ENCODE measurements around the gene CACNA1D.

DNA sequence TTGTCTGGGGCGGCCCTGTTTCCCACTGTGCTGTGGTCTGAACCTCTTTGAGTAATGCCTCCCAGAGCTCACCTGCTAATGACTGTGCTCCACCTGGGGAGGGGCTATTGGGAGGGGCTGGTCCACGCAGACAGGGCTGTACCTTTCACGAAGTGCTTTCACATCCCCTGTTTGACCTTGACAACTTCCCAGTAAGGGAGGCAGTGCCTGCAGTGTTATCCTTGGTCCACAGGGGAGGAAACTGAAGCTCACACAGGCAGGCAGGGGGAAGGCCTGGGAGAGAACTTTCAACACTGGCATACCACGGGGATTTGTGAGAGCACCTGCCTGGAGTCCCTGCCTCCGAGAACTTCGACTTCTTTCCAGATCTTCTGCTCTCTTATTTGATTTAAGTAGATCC lies 91.2 kb downstream of the CACNA1D start:
- TF ChIP-seq, protein P1, sequence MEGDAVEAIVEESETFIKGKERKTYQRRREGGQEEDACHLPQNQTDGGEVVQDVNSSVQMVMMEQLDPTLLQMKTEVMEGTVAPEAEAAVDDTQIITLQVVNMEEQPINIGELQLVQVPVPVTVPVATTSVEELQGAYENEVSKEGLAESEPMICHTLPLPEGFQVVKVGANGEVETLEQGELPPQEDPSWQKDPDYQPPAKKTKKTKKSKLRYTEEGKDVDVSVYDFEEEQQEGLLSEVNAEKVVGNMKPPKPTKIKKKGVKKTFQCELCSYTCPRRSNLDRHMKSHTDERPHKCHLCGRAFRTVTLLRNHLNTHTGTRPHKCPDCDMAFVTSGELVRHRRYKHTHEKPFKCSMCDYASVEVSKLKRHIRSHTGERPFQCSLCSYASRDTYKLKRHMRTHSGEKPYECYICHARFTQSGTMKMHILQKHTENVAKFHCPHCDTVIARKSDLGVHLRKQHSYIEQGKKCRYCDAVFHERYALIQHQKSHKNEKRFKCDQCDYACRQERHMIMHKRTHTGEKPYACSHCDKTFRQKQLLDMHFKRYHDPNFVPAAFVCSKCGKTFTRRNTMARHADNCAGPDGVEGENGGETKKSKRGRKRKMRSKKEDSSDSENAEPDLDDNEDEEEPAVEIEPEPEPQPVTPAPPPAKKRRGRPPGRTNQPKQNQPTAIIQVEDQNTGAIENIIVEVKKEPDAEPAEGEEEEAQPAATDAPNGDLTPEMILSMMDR (IDR thresholded peaks at IDR 0.05): no peak
- TF ChIP-seq EP300 (IDR thresholded peaks at IDR 0.05): no peak
- TF ChIP-seq POLR2AphosphoS5 (IDR thresholded peaks at IDR 0.05): no peak
- TF ChIP-seq POLR2A (IDR thresholded peaks at IDR 0.05; ENCODE audit: low read depth): no peak

Data from esophagus muscularis mucosa (tissue), 4 donors.